Brain microvascular endothelial cell (primary cell): Measurements from ENCODE around the gene CCDC86.
A peak's percentile ranks its signal among the peaks of the same experiment; 100 is the strongest.

Experiments
- DNase-seq: peaks from one replicate; pipeline ENCODE4 v3.0.0-alpha.2; 2020
- H3K27ac ChIP-seq: fragments of 250-450 bp; sonication (Bioruptor Pico); 2 replicates; pipeline ENCODE4 v1.5.1; 2020; ENCODE audit warnings: mild to moderate bottlenecking, moderate library complexity
- H3K27me3 ChIP-seq: fragments of 250-450 bp; sonication (Bioruptor Pico); replicated peaks from 2 replicates; pipeline ENCODE4 v1.5.1; 2020; ENCODE audit warnings: mild to moderate bottlenecking
- H3K36me3 ChIP-seq: fragments of 250-450 bp; sonication (Bioruptor Pico); replicated peaks from 2 replicates; pipeline ENCODE4 v1.5.1; 2020; ENCODE audit warnings: mild to moderate bottlenecking
- H3K4me3 ChIP-seq: 2 replicates; pipeline ENCODE4 v1.5.1; 2011; ENCODE audit warnings: low read depth, mild to moderate bottlenecking, control low read depth, low read length, moderate library complexity
- CTCF ChIP-seq: IDR thresholded peaks from 2 replicates; pipeline ENCODE4 v1.5.1; 2011; ENCODE audit warnings: low read depth, mild to moderate bottlenecking, moderate library complexity, low read length, control low read depth, inconsistent platforms; ENCODE audit errors: missing control alignments
- in situ Hi-C: cut with HindIII; loops from 2 replicates; pipeline ENCODE4 v1.10.0; 2017; ENCODE audit warnings: low sequenced_read_pairs, low pct_ligation_motif_present

The CCDC86 gene

GRCh38 chr11:60868682-60869450 lies 27.0 kb downstream of the CCDC86 start:
- Histone ChIP-seq H3K4me3 (no peak overlapping the region), H3K27me3 (no peaks in the 10 kb centered on the region), H3K27ac (no peak overlapping the region), H3K36me3 (no peaks in the 10 kb centered on the region)
- in situ Hi-C loops: no loop called here
- no peak for DNase-seq
- no peak for TF ChIP-seq CTCF

GRCh38 chr11:60869451-60869825 lies 27.5 kb downstream of the CCDC86 start:
- no peak overlapping the region for H3K4me3 ChIP-seq
- H3K27ac ChIP-seq: no peak overlapping the region
- TF ChIP-seq CTCF: no peak
- no peaks in the 10 kb centered on the region for H3K27me3 ChIP-seq
- in situ Hi-C loops: no loop called here
- H3K36me3 ChIP-seq: no peaks in the 10 kb centered on the region
- DNase-seq: no peak

- no peak overlapping the region for H3K4me3 ChIP-seq
- DNase-seq: no peak
- H3K27ac ChIP-seq: no peak overlapping the region
- in situ Hi-C loops: no loop called here
- H3K27me3 ChIP-seq: no peaks in the 10 kb centered on the region
- H3K36me3 ChIP-seq: no peaks in the 10 kb centered on the region
- TF ChIP-seq CTCF: no peak
These were observed 28.4 kb downstream of the CCDC86 start for GRCh38 chr11:60870276-60870675.

- in situ Hi-C loops: no loop called here
- TF ChIP-seq CTCF: no peak
- no peaks in the 10 kb centered on the region for H3K36me3 ChIP-seq
- no peaks in the 10 kb centered on the region for H3K27me3 ChIP-seq
- H3K4me3 ChIP-seq: no peak overlapping the region
- H3K27ac ChIP-seq: no peak overlapping the region
- DNase-seq: no peak
These were observed 28.9 kb downstream of the CCDC86 start for GRCh38 chr11:60870733-60871377.

GRCh38 chr11:60871378-60872061 lies 29.6 kb downstream of the CCDC86 start:
- in situ Hi-C loops: no loop called here
- DNase-seq: peak; percentile 38
- Histone ChIP-seq H3K27me3 (no peaks in the 10 kb centered on the region), H3K36me3 (no peaks in the 10 kb centered on the region), H3K4me3 (no peak overlapping the region), H3K27ac (no peak overlapping the region)
- TF ChIP-seq CTCF: peak; percentile 56
